Inferior parietal cortex (tissue), 1 donor: ENCODE measurements around the gene UBP1.
A peak's percentile ranks its signal among the peaks of the same experiment; 100 is the strongest.
"Not testable (repeated sequence)": the region's sequence is repeated elsewhere in the genome, so short reads cannot be mapped to it uniquely, and the experiment has no call there.

ENCODE experiments used
- DNase-seq: peaks from one replicate; pipeline ENCODE4 v3.0.0-alpha.2; 2016; ENCODE audit errors: extremely low spot score

UBP1 gene, protein sequence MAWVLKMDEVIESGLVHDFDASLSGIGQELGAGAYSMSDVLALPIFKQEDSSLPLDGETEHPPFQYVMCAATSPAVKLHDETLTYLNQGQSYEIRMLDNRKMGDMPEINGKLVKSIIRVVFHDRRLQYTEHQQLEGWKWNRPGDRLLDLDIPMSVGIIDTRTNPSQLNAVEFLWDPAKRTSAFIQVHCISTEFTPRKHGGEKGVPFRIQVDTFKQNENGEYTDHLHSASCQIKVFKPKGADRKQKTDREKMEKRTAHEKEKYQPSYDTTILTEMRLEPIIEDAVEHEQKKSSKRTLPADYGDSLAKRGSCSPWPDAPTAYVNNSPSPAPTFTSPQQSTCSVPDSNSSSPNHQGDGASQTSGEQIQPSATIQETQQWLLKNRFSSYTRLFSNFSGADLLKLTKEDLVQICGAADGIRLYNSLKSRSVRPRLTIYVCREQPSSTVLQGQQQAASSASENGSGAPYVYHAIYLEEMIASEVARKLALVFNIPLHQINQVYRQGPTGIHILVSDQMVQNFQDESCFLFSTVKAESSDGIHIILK

DNA sequence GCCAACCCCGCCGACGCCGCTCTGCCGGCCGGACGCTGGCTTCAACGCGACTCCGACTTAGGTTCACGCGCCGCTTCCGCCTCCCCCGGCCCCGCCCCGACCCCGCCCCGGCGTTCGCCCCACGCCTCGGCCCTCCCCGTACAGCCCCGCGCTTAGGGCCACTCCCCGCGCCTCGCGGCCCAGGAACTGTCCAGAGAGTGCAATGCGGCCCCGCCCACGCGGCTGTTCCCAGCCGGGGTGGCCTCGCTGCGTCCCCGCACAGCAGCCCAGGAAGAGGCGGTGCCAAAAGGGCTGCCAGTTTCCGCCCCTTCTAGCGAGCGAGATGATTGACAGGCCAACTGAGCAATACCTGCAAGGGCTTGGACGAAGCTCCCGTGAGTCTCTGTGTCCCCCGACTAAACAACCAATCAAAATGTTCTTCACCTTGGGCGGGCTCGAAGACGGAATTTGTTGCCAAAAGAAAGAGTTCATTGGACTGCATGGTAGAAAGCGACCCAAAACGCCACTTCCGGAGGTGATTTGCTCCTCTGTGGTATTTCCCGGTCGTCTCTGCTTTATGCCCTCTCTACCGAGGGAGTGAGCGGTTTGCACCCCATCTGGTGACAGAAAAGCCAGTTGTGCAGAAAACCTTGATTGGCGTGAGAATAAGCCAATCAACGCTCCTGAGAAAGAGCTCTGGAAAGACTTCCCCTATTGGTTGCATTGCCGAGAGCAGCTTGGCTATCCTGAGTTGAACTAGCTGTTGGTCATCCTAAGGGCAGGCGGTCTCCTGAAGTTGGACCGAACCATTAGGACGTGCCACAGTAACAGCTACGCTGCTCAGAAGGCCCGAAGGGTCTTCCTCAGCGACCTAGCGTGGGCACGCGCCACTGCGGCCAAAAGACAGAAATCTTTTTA, at the start of gene UBP1:
TSS of gene UBP1 (minus strand) at position 78 of the 897 bp plus-strand sequence. CDS start 557 bp downstream, outside the sequence.
- peak; percentile 100 for DNase-seq

DNA sequence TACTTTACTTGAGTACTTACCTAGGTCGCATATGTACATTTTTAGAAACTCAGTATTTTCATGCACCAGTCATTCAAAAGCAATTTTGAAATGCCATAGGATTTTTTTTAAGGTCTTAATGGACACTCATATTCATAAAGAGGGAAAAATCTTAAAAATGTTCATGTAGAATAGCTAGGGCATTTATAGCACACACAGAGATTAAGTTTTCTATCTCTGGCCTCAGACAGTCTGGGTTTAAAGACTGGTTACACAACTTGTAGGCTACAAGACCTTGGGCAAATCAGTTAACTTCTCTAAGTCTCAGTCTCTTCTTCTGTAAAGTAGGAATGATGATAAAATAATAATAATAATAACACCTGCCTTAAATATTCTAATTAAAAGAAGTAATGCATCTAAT, 48.5 kb upstream of the UBP1 start:
- no peak for DNase-seq

DNA sequence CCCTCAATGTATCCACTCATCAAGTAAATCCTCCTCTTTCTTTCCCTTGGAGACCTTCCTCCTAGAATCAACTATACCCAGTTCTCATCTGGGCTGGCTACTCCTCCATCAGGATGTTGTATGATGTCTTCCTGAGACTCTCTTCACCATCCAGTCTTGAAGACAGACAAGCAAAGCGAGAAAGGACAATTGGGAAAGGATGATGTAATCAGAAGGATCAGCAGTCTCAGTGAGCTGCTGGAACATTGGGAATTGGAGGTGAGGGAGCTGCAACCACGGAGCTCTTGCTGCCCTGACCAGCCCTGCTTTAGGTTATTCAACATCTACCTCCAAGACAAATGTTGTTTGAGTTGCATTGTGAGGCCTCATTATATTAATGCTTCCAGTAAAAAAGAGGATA, 48.0 kb upstream of the UBP1 start:
- no peak for DNase-seq

DNA sequence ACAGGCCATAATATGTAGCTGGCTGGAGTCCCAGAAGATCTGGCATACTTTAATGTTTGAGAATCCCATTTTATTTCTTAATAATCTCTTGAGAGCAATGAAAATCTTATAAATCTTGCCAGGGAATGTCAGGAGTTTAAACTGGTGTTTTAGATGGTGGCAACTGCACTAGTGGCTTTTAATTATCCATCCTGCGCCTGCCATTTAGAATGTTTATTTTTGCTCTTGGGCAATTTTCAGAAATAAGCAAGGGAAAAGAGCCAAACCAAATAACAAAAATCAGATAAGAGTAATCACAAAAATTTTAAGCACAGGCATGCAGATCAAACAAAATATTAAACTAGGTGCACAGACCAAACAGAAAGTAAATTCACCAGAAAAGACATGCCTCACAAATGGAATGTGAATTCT, 41.9 kb upstream of the UBP1 start:
- DNase-seq, result no peak

DNA sequence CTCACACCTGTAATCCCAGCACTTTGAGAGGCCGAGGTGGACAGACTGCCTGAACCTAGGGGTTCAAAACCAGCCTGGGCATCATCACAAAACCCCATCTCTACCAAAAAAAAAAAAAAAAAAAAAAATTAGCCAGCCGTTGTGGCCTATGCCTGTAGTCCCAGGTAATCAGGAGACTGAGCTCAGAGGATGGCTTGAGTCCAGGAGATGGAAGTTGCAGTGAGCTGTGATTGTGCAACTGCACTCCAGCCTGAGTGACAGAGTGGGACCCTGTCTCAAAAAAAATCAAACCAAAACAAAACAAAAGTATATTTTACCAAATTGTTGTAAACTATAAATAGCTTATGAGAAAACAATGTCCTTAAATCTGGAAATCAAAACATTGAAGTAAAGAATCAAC, 34.7 kb upstream of the UBP1 start:
- no peak for DNase-seq

DNA sequence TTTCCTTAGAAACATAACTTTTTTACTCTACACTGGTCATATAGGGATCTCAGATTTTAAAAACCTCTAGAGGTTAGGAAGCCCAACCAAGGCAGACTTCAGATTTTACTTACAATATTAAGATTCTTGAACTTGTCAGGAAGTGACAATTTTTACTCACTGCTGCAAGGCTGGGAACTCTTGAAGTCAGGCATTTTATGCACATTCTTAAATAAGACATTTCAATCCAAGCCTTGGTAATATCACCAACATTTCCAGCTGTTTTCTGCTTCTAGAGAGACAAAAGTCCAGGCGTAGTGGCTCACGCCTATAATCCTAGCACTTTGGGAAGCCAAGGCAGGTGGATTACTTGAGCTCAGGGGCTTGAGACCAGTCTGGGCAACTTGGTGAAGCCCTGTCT, 33.6 kb upstream of the UBP1 start:
- DNase-seq, result no peak

DNA sequence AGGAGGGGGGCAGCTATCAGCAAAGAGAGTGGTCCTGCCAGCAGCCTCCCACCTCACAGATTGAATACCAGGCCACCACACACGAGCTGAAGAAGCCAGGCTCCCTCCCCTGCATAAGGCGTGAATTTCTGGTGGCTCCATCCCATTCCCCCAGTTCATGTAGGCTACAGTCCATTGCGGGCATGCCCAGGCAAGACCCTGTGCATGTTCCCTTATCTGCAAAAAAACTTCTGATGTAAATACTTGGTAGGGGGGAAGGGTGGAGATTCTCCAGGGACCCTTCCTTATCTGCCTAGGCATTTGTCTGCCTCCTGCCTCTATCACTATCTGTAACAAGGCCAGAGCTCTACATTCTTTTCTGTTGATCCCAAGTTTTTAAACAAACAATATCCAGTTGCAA, 27.6 kb upstream of the UBP1 start:
- DNase-seq, result no peak

DNA sequence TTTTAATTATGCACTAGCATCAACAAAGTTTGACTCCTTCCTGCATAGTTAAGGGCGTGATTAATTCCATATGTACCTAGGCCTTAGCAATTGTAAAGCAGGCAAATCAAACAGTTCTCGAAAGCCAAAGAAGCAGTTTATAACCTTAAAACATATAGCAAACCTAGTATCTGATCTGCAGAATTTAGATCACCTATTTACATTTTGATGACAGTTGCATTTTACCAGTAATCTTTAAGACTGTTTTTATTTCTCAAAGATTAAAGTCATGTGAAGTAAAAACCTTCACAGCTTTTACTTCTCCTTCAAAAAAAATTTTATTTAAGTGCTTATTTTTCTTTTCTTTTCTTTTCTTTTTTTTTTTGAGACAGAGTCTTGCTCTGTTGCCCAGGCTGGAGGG, 20.9 kb upstream of the UBP1 start:
- no peak for DNase-seq

DNA sequence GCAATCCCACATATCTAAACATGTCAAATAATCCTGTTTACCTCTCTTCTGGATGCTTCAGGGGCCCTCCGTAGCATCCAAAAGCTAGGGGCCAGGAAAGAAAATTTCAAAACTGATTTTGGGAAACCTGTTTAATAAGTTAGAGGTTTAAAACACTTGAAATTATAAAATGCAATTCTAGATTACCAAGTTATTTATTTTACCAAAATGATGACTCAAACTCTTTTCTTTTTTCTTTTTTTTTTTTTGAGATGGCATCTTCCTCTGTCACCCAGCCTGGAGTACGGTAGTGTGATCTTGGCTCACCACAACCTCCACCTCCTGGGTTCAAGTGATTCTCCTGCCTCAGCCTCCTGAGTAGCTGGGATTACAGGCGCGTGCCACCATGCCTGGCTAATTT, 19.4 kb upstream of the UBP1 start:
- DNase-seq, result not testable (repeated sequence)

DNA sequence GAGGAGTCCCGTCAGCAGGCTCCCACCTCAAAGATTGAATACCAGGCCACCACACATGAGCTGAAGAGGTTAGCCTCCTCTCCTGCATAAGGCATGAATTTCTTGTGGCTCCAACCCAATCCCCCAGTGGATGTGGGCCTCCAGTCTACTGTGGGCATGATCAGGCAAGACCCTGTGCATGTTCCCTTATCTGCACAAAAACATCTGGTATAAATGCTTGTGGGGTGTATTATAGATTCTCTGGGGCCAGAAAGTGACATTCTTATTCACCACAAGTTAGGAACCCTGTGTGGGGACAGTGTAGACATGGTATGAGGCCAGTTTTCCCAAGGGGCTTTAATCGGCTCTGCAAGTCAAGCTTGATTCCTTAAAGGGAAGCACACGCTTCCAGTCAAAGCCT, 18.2 kb upstream of the UBP1 start:
- DNase-seq, result no peak

DNA sequence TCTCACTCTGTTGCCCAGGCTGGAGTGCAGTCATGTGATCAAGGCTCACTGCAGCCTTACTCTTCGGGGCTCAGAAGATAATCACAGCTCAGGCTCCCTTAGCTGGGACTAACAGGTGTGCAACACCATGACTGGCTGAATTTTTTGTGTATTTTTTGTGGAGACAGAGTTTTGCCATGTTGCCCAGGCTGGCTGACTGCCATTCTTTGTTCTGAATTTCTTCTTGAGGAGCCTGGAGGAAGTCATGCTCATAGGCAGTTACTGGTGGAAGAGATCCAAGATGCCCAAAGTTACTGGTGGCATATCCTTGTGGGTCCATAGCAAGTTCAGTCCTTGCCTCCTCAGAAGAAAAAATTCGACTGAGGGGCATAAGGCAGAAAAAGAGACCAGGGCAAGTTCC, 16.6 kb upstream of the UBP1 start:
- DNase-seq, result no peak

DNA sequence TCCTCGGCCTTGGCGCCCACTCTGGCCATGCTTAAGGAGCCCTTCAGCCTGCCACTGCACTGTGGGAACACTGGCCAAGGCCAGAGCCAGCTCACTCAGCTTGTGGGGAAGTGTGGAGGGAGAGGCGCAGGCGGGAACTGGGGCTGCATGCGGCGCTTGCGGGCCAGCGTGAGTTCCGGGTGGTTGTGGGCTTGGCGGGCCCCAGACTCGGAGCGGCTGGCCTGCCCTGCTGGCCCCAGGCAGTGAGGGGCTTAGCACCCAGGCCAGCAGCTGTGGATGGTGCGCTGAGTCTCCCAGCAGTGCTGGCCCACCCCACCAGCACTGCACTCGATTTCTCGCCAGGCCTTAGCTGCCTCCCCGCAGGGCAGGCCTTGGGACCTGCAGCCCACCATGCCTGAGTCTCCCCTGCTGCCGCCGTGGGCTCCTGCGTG, 13.1 kb upstream of the UBP1 start:
- no peak for DNase-seq

DNA sequence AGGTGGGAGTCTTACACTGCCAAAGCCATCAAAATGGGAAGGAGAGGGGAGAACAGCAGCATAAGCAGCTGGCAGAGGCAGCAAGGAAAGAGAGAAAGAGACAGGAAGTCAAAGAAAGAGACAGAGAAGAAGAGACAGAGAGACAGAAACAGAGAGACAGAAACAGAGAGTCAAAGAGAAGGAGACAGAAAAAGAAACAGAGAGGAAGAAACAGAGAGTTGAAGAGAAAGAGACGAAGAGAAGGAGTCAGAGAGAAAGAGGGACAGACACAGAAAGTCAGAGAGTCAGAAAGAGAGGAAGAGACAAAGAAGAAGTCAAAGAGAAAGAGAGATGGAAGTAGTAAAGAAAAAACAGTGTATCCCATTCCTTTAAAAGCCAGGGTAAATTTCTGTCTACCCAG, 11.8 kb upstream of the UBP1 start:
- DNase-seq, result not testable (repeated sequence)

DNA sequence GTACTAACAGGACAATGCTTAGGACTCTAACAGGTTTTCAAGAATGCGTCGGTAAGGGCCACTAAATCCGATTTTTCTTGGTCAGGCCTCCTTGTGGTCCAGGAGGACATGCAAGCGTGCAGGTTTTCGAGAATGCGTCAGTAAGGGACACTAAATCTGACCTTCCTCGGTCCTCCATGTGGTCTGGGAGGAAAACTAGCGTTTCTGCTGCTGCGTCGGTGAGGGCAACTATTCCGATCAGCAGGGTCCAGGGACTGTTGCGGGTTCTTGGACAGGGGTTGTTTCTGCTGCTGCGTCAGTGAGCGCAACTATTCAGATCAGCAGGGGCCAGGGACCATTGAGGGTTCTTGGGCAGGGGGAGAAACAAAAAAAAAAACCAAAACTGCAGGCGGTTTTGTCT, 7.8 kb upstream of the UBP1 start:
- DNase-seq, result no peak

DNA sequence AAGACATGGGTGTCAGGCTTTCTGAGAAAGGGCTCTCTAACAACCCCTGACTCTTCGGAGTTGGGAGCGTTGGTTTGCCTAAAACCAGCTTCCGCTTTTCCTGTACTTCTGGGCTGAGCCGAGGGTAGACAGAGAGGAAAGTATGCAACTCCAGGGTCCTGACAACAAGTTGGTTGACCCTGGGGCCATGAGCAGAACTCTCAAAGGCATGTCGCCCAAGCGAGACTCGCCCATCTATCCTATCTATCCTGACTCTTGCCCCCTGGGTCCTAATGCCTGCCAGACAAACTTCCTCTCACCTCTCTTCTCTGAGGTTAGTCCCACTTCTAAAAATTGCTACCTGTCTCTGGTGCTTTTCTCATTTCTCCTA, 7.0 kb upstream of the UBP1 start:
- not testable (repeated sequence) for DNase-seq

DNA sequence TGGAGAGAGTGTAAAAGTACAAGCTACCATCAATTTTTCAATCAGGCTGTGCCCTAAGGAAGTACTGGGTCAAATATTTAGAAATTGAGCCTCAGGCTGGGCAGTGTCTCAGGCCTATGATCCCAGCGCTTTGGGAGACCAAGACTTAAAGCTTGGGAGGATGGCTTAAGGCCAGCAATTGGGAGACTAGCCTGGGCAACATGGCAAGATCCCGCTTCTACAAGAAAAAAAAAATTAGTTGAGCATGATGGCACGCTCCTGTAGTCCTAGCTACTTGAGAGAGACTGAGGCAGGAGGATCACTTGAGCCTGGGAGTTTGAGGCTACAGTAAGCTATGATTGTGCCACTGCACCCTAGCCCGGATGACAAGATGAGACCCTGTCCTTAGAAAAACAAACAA, 2.0 kb upstream of the UBP1 start:
- DNase-seq, result no peak

DNA sequence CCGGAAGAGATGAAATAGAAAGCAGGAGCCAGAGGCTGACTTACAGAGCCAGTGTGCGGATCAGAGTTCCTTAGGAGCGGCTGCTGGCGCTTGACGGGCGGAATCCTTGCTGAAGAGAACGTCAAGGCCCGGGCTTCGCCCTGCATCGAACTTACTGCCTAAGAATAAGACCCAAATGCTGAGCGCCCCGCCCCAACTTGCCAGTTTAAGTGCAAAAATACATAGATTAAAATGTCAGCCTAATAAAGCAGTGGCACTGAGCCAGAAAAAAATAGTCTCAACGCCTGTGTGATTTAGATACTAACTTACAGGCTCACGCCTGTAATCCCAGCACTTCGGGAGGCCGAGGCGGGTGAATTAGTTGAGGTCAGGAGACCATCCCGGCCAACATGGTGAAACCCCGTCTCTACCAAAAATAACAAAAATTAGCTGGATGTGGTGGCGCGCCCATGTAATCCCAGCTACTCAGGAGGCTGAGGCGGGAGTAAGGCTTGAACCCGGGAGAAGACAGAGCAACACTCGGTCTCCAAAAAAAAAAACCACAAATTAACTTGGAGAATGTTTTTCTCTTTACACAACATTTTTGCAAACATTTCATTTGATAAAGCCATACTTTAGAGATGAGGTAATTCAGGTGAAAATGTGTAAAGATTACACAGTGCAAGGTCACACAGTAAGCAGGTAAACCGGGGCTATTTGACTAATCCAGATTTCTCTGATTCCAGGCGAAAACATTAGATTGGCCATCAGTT, 1.2 kb upstream of the UBP1 start:
- DNase-seq, result no peak

DNA sequence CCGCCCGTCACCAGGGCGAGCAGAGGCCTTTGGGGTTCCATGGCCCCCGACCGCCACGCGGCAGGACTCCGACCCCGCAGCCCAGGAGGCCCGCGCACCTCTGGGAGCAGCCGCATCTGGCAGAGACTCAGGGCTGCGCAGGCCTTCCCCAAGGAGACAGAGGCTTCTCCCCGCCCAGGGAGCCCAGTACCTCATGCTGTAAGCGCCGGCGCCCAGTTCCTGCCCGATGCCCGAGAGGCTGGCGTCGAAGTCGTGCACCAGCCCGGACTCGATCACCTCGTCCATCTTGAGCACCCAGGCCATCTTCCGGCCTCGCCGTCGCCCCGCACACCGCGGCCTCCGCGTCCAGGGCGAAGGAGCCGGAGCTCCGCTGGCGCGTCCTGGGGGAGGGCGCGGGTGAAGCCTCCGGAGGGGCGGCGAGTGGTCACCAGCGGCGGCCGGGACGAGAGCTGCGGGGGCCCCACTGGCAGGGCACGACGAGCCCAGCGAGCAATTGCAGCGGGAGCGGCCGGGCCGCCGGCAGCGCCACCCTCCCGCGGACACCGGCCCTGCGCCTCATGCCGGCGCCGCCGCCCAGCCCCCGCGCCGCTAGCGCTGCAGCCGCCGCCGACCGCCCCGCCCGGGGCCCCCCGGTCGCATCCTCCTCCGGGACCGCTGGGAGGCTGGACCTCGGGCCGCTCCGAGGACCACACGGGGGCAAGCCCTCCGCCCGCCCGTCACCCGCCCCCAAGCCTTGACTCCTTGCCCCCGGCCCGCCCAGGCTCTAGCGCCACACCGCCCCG, 468 bp downstream of the UBP1 start:
- DNase-seq, result no peak

DNA sequence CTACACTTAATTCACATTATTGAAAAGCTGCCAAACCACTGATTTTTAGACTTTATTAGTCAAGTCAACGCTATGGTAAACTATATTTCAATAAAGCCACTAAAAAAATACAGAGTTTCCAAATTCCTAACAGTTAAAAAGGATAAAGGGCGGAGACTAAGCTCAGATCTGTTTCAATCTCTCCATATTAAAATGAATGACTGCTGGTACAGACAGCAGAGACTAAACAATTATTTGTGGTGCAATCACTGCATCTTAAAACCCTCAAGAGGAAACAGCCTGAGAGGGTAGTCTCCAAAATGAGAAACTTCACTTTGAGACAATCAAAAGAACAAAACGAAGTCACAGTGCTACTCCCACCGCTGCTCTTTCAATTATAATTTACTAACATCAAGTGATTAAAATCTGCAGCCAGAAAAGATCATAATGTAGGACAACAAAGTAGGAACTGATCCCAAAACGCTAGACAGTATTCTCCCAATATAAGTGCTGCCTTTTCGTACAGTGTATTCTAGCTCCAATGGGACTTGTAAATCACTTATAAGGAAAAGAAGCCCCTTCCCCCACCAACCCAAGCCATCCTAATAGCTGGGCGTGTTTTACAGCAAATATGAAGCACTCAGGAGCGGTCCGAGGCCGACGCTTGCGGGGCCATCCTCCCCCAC, 1.2 kb downstream of the UBP1 start:
- no peak for DNase-seq

DNA sequence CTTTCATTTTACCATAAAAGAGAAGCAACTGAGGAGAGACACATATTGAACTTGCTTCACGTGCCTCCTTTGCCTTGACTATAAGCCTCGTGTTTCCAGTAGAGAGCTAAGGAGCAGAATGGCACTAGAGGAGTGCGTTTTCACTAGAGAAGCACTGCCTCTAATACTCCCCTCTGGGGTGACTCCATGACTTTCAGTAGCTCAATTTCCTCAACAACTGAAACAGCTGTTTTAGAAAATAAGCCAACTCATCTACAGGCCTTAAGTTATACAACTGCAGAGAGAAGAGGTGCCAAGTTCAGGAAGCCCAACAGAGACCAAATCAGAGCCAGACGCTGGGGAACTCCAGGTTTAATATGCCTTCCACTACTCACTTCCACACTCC, 1.9 kb downstream of the UBP1 start:
- no peak for DNase-seq
